ACC112 (cell line): Measurements from ENCODE around the gene NRG2.
A peak's percentile ranks its signal among the peaks of the same experiment; 100 is the strongest.

Source experiments
- H2AFZ ChIP-seq: fragments of 200-600 bp; sonication (generic); one replicate; pipeline ENCODE4 v1.6.0; 2017; ENCODE audit warnings: antibody characterized with exemption, low read length; ENCODE audit not compliant: unreplicated experiment
- H3K27ac ChIP-seq: fragments of 200-600 bp; sonication (generic); 2 replicates; pipeline ENCODE4 v1.5.1; 2014; ENCODE audit warnings: low read depth, mild to moderate bottlenecking, antibody characterized with exemption, low read length, moderate library complexity
- H3K27me3 ChIP-seq: fragments of 200-600 bp; sonication (generic); 2 replicates; pipeline ENCODE4 v1.6.1; 2014; ENCODE audit warnings: mild to moderate bottlenecking, antibody characterized with exemption, low read length, moderate library complexity, mixed read lengths; ENCODE audit not compliant: insufficient read depth
- H3K36me3 ChIP-seq: fragments of 200-600 bp; sonication (generic); 2 replicates; pipeline ENCODE4 v1.6.1; 2016; ENCODE audit warnings: mild to moderate bottlenecking, antibody characterized with exemption, low read length, moderate library complexity, mixed read lengths; ENCODE audit not compliant: insufficient read depth
- H3K4me1 ChIP-seq: fragments of 200-600 bp; sonication (generic); one replicate; pipeline ENCODE4 v1.6.1; 2016; ENCODE audit warnings: low read length, mixed read lengths; ENCODE audit not compliant: insufficient read depth, unreplicated experiment, control insufficient read depth
- H3K4me3 ChIP-seq: fragments of 200-600 bp; sonication (generic); 2 replicates; pipeline ENCODE4 v1.5.1; 2014; ENCODE audit warnings: mild to moderate bottlenecking, low read depth, low read length
- H3K79me2 ChIP-seq: fragments of 200-600 bp; sonication (generic); one replicate; pipeline ENCODE4 v1.6.0; 2016; ENCODE audit warnings: low read length; ENCODE audit not compliant: control insufficient read depth, unreplicated experiment, insufficient read depth

The NRG2 gene

GRCh38 chr5:139852696-139853095, 190.4 kb downstream of the NRG2 start:
- Histone ChIP-seq H3K27ac (no peak overlapping the region), H3K36me3 (no peaks in the 10 kb centered on the region), H2AFZ (no peak overlapping the region), H3K79me2 (no peaks in the 10 kb centered on the region), H3K4me1 (no peaks in the 10 kb centered on the region), H3K27me3 (peaks cover 10% of the 10 kb centered on the region; the same call in 1 of the 2 replicates), H3K4me3 (no peak overlapping the region)

GRCh38 chr5:139851558-139851957, 191.5 kb downstream of the NRG2 start:
- Histone ChIP-seq H3K27me3 (peaks cover 10% of the 10 kb centered on the region), H3K27ac (no peak overlapping the region), H3K79me2 (no peaks in the 10 kb centered on the region), H3K36me3 (no peaks in the 10 kb centered on the region), H2AFZ (no peak overlapping the region), H3K4me3 (no peak overlapping the region), H3K4me1 (no peaks in the 10 kb centered on the region)

GRCh38 chr5:139850423-139851016, 192.6 kb downstream of the NRG2 start:
- Histone ChIP-seq H3K27me3 (peaks cover 10% of the 10 kb centered on the region), H3K79me2 (no peaks in the 10 kb centered on the region), H3K27ac (no peak overlapping the region), H2AFZ (no peak overlapping the region), H3K4me1 (no peaks in the 10 kb centered on the region), H3K36me3 (no peaks in the 10 kb centered on the region), H3K4me3 (no peak overlapping the region)

GRCh38 chr5:139849942-139850341, 193.2 kb downstream of the NRG2 start:
- peaks cover 10% of the 10 kb centered on the region for H3K27me3 ChIP-seq
- no peak overlapping the region for H3K4me3 ChIP-seq
- no peak overlapping the region for H2AFZ ChIP-seq
- no peaks in the 10 kb centered on the region for H3K36me3 ChIP-seq
- H3K27ac ChIP-seq: no peak overlapping the region
- H3K4me1 ChIP-seq: no peaks in the 10 kb centered on the region
- no peaks in the 10 kb centered on the region for H3K79me2 ChIP-seq

- Histone ChIP-seq H3K4me1 (no peaks in the 10 kb centered on the region), H3K79me2 (no peaks in the 10 kb centered on the region), H3K36me3 (no peaks in the 10 kb centered on the region), H3K4me3 (no peak overlapping the region), H2AFZ (no peak overlapping the region), H3K27ac (no peak overlapping the region), H3K27me3 (peaks cover 10% of the 10 kb centered on the region)
These were observed 193.6 kb downstream of the NRG2 start for GRCh38 chr5:139849501-139849900.

GRCh38 chr5:139848508-139849100, 194.5 kb downstream of the NRG2 start:
- H3K27ac ChIP-seq: no peak overlapping the region
- H2AFZ ChIP-seq: peak overlapping the region; percentile 65

GRCh38 chr5:139847790-139848507, 195.2 kb downstream of the NRG2 start:
- Histone ChIP-seq H3K4me1 (no peaks in the 10 kb centered on the region), H2AFZ (peak overlapping the region; percentile 65), H3K27ac (no peak overlapping the region), H3K27me3 (peaks cover 10% of the 10 kb centered on the region), H3K4me3 (peak overlapping the region; percentile 85), H3K36me3 (no peaks in the 10 kb centered on the region), H3K79me2 (no peaks in the 10 kb centered on the region)

More at GRCh38 chr5:139848508-139849100, 194.5 kb downstream of the NRG2 start:
- no peaks in the 10 kb centered on the region for H3K36me3 ChIP-seq
- no peaks in the 10 kb centered on the region for H3K4me1 ChIP-seq
- peak overlapping the region; percentile 85 for H3K4me3 ChIP-seq
- H3K27me3 ChIP-seq: peaks cover 10% of the 10 kb centered on the region
- no peaks in the 10 kb centered on the region for H3K79me2 ChIP-seq

GRCh38 chr5:139847091-139847490, 196.0 kb downstream of the NRG2 start:
- Histone ChIP-seq H3K79me2 (no peaks in the 10 kb centered on the region), H3K27ac (no peak overlapping the region), H3K4me1 (no peaks in the 10 kb centered on the region), H3K36me3 (no peaks in the 10 kb centered on the region), H3K27me3 (peaks cover 11% of the 10 kb centered on the region), H3K4me3 (peak overlapping the region; percentile 85; the same call in 1 of the 2 replicates), H2AFZ (no peak overlapping the region)

- Histone ChIP-seq H2AFZ (no peak overlapping the region), H3K27me3 (peaks cover 20% of the 10 kb centered on the region), H3K27ac (no peak overlapping the region), H3K4me1 (no peaks in the 10 kb centered on the region), H3K79me2 (no peaks in the 10 kb centered on the region), H3K36me3 (no peaks in the 10 kb centered on the region), H3K4me3 (no peak overlapping the region)
These were observed 197.0 kb downstream of the NRG2 start for GRCh38 chr5:139845846-139846681.

GRCh38 chr5:139844472-139845145, 198.5 kb downstream of the NRG2 start:
- H2AFZ ChIP-seq: no peak overlapping the region
- no peaks in the 10 kb centered on the region for H3K79me2 ChIP-seq
- H3K27me3 ChIP-seq: peaks cover 20% of the 10 kb centered on the region
- no peaks in the 10 kb centered on the region for H3K36me3 ChIP-seq
- H3K4me3 ChIP-seq: no peak overlapping the region
- no peaks in the 10 kb centered on the region for H3K4me1 ChIP-seq
- no peak overlapping the region for H3K27ac ChIP-seq
